Lower leg skin (tissue), 3 donors: ENCODE results near the gene ULK3.

ENCODE experiments used
- POLR2A ChIP-seq, 2 donors: fragments of 450-650 bp; IDR thresholded peaks; one replicate each; pipeline ENCODE4 v1.6.1; 2016 to 2017; ENCODE audit warnings: antibody characterized with exemption in 2 of 2, mild to moderate bottlenecking in 1 of 2, moderate library complexity in 1 of 2
- TF ChIP-seq, protein P1 (sequence below), 3 donors: fragments of 450-650 bp; IDR thresholded peaks; one replicate each; pipeline ENCODE4 v1.5.1; 2016; ENCODE audit warnings: antibody characterized with exemption in 3 of 3, mild to moderate bottlenecking in 3 of 3, moderate library complexity in 2 of 3

DNA sequence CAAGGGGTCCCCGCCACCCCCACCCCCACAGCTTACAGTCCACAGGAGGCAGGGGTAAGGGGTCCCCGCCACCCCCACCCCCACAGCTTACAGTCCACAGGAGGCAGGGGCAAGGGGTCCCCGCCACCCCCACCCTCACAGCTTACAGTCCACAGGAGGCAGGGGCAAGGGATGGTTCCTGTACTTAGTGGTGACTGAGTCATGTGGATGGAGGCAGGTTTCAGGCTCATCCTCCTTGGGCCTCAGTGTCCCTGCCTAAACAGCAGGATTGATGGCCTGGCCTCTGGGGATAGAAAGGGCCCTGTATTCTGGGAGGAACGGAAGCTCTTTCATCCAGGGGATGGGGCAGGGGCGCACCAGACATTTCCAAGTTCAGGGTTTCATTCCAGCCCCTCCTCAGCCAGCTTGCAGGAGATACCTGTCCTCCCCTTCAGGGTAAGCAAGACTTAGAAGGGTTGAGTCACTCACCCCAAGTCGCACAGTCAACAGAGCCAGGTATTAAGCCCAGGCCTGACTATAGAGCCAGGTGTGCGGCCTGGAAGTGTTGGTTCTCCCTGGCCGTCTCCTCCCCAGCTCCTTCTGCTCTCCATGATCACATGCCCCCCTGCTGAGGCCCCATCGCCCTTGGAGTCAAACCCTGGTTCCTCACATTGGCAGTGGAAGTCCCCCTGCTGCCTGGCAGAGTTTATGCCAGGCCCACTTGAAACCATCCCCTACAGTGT is 48.5 kb downstream of the ULK3 start:
- TF ChIP-seq, protein P1, sequence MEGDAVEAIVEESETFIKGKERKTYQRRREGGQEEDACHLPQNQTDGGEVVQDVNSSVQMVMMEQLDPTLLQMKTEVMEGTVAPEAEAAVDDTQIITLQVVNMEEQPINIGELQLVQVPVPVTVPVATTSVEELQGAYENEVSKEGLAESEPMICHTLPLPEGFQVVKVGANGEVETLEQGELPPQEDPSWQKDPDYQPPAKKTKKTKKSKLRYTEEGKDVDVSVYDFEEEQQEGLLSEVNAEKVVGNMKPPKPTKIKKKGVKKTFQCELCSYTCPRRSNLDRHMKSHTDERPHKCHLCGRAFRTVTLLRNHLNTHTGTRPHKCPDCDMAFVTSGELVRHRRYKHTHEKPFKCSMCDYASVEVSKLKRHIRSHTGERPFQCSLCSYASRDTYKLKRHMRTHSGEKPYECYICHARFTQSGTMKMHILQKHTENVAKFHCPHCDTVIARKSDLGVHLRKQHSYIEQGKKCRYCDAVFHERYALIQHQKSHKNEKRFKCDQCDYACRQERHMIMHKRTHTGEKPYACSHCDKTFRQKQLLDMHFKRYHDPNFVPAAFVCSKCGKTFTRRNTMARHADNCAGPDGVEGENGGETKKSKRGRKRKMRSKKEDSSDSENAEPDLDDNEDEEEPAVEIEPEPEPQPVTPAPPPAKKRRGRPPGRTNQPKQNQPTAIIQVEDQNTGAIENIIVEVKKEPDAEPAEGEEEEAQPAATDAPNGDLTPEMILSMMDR (IDR thresholded peaks at IDR 0.05) = no peak
- TF ChIP-seq POLR2A (IDR thresholded peaks at IDR 0.05) = no peak
